H1 (cell line): ENCODE data around the gene CDKN2A. TPM values are rescaled to one million over a fixed set of nuclear protein-coding genes. Genes with fewer than 3 reads are reported as not detected.

Experiments used
- BRCA1 ChIP-seq: IDR thresholded peaks from 2 replicates; pipeline ENCODE4 v1.6.1; 2012; ENCODE audit warnings: low read depth, low read length, improper control_type of control experiment
- GABPA ChIP-seq: IDR thresholded peaks from 2 replicates; pipeline ENCODE4 v1.6.1; 2011; ENCODE audit warnings: mild to moderate bottlenecking, low read length, moderate library complexity, borderline replicate concordance; ENCODE audit not compliant: insufficient read depth
- KDM4A ChIP-seq: IDR thresholded peaks from one replicate; pipeline ENCODE4 v1.7.1; 2012; ENCODE audit warnings: low read depth, mild to moderate bottlenecking, moderate library complexity, low read length, inconsistent platforms; ENCODE audit not compliant: severe bottlenecking
- RNF2 ChIP-seq: fragments of 200-900, 300-1000 bp; sonication (generic); IDR thresholded peaks from 2 replicates; pipeline ENCODE4 v1.7.1; 2016; ENCODE audit warnings: borderline replicate concordance, low read depth, mild to moderate bottlenecking, antibody characterized with exemption, low read length; ENCODE audit not compliant: poor library complexity, severe bottlenecking; ENCODE audit errors: missing control alignments
- SAP30 ChIP-seq: fragments of 300-600 bp; sonication (generic); IDR thresholded peaks from 2 replicates; pipeline ENCODE4 v1.7.1; 2012; ENCODE audit warnings: low read length, moderate library complexity, mild to moderate bottlenecking, inconsistent platforms; ENCODE audit not compliant: insufficient read depth, insufficient replicate concordance
- SIRT6 ChIP-seq: IDR thresholded peaks from one replicate; pipeline ENCODE4 v1.7.1; 2012; ENCODE audit warnings: low read length, inconsistent platforms
- polyA plus RNA-seq, 7 experiments: library from polyadenylated mRNA; depleted of rRNA in 3 of 7; stranded (reverse) in 5 of 7; unstranded in 2 of 7; fragments of >200 nt in 5 of 7; fragments of 200-250 nt in 2 of 7; gene quantifications; 1 replicate in 5 of 7; 2 replicates in 1 of 7; 4 replicates in 1 of 7; pipeline versions ENCODE4 v1.2.1 to v1.2.3, GENCODE V29; 2011 to 2013; ENCODE audit warnings: missing spikeins in 2 of 7, mixed read lengths in 2 of 7
- total RNA-seq: library from RNA; stranded (reverse); fragmentation: NEBNext Ultra II Directional; extraction: Animal tissue kit (Norgen Biotek cat#: 25700); gene quantifications from 2 replicates; pipeline ENCODE4 v1.2.1, GENCODE V29; 2021
- TF ChIP-seq, protein P1 (sequence below): fragments of 300-600 bp; sonication (generic); IDR thresholded peaks from 2 replicates; pipeline ENCODE4 v1.7.1; 2012; ENCODE audit warnings: low read length, moderate library complexity, mild to moderate bottlenecking, inconsistent platforms; ENCODE audit not compliant: insufficient replicate concordance
- TF ChIP-seq, protein P2 (sequence below): IDR thresholded peaks from 2 replicates; pipeline ENCODE4 v1.6.1; 2012; ENCODE audit warnings: low read length, inconsistent platforms

CDKN2A gene
- total and polyA plus RNA-seq, 2 of the 8 experiments (the other 6 are each of a cell fraction or from before 2014, with no cell fraction given), result 0.51 to 0.73 TPM

DNA sequence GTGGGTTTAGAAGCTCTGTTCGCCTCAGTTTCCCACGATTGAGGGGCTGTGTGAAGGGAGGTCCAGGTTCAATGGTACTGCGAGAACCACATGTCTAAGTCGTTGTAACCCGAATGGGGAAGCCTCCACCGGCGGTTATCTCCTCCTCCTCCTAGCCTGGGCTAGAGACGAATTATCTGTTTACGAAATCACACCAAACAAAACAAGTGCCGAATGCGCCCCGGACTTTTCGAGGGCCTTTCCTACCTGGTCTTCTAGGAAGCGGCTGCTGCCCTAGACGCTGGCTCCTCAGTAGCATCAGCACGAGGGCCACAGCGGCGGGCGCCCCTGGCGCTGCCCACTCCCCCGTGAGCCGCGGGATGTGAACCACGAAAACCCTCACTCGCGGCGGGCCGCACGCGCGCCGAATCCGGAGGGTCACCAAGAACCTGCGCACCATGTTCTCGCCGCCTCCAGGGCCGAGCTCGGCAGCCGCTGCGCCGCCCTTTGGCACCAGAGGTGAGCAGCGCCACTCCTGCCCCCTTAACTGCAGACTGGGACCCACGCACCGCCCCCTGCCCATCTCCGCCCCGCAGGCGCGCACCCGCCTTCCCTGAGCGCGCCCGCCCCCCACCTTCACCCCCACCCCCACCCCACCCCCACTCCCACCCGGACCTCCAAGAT lies at the start of gene CDKN2A (continued):
- TF ChIP-seq, protein P1, sequence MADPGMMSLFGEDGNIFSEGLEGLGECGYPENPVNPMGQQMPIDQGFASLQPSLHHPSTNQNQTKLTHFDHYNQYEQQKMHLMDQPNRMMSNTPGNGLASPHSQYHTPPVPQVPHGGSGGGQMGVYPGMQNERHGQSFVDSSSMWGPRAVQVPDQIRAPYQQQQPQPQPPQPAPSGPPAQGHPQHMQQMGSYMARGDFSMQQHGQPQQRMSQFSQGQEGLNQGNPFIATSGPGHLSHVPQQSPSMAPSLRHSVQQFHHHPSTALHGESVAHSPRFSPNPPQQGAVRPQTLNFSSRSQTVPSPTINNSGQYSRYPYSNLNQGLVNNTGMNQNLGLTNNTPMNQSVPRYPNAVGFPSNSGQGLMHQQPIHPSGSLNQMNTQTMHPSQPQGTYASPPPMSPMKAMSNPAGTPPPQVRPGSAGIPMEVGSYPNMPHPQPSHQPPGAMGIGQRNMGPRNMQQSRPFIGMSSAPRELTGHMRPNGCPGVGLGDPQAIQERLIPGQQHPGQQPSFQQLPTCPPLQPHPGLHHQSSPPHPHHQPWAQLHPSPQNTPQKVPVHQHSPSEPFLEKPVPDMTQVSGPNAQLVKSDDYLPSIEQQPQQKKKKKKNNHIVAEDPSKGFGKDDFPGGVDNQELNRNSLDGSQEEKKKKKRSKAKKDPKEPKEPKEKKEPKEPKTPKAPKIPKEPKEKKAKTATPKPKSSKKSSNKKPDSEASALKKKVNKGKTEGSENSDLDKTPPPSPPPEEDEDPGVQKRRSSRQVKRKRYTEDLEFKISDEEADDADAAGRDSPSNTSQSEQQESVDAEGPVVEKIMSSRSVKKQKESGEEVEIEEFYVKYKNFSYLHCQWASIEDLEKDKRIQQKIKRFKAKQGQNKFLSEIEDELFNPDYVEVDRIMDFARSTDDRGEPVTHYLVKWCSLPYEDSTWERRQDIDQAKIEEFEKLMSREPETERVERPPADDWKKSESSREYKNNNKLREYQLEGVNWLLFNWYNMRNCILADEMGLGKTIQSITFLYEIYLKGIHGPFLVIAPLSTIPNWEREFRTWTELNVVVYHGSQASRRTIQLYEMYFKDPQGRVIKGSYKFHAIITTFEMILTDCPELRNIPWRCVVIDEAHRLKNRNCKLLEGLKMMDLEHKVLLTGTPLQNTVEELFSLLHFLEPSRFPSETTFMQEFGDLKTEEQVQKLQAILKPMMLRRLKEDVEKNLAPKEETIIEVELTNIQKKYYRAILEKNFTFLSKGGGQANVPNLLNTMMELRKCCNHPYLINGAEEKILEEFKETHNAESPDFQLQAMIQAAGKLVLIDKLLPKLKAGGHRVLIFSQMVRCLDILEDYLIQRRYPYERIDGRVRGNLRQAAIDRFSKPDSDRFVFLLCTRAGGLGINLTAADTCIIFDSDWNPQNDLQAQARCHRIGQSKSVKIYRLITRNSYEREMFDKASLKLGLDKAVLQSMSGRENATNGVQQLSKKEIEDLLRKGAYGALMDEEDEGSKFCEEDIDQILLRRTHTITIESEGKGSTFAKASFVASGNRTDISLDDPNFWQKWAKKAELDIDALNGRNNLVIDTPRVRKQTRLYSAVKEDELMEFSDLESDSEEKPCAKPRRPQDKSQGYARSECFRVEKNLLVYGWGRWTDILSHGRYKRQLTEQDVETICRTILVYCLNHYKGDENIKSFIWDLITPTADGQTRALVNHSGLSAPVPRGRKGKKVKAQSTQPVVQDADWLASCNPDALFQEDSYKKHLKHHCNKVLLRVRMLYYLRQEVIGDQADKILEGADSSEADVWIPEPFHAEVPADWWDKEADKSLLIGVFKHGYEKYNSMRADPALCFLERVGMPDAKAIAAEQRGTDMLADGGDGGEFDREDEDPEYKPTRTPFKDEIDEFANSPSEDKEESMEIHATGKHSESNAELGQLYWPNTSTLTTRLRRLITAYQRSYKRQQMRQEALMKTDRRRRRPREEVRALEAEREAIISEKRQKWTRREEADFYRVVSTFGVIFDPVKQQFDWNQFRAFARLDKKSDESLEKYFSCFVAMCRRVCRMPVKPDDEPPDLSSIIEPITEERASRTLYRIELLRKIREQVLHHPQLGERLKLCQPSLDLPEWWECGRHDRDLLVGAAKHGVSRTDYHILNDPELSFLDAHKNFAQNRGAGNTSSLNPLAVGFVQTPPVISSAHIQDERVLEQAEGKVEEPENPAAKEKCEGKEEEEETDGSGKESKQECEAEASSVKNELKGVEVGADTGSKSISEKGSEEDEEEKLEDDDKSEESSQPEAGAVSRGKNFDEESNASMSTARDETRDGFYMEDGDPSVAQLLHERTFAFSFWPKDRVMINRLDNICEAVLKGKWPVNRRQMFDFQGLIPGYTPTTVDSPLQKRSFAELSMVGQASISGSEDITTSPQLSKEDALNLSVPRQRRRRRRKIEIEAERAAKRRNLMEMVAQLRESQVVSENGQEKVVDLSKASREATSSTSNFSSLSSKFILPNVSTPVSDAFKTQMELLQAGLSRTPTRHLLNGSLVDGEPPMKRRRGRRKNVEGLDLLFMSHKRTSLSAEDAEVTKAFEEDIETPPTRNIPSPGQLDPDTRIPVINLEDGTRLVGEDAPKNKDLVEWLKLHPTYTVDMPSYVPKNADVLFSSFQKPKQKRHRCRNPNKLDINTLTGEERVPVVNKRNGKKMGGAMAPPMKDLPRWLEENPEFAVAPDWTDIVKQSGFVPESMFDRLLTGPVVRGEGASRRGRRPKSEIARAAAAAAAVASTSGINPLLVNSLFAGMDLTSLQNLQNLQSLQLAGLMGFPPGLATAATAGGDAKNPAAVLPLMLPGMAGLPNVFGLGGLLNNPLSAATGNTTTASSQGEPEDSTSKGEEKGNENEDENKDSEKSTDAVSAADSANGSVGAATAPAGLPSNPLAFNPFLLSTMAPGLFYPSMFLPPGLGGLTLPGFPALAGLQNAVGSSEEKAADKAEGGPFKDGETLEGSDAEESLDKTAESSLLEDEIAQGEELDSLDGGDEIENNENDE, result no peak
- TF ChIP-seq KDM4A (peak; percentile 69), BRCA1 (no peak), RNF2 (peak; percentile 95), SIRT6 (no peak), SAP30 (no peak), GABPA (0 out of 2 replicates have a peak, but pooled peaks have one; percentile 25)
- TF ChIP-seq, protein P2, sequence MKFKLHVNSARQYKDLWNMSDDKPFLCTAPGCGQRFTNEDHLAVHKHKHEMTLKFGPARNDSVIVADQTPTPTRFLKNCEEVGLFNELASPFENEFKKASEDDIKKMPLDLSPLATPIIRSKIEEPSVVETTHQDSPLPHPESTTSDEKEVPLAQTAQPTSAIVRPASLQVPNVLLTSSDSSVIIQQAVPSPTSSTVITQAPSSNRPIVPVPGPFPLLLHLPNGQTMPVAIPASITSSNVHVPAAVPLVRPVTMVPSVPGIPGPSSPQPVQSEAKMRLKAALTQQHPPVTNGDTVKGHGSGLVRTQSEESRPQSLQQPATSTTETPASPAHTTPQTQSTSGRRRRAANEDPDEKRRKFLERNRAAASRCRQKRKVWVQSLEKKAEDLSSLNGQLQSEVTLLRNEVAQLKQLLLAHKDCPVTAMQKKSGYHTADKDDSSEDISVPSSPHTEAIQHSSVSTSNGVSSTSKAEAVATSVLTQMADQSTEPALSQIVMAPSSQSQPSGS, result no peak
